BLaER1 (cell line): Measurements from ENCODE around the gene LCK.

ENCODE experiments used
- H3K27ac ChIP-seq: shearing (Covaris generic); formaldehyde crosslinking; 2 replicates; pipeline ENCODE4 v1.8.1; 2022
- H3K27me3 ChIP-seq: shearing (Covaris generic); formaldehyde crosslinking; 2 replicates; pipeline ENCODE4 v1.8.1; 2022
- H3K36me3 ChIP-seq: shearing (Covaris generic); formaldehyde crosslinking; 2 replicates; pipeline ENCODE4 v1.8.1; 2022
- H3K4me1 ChIP-seq: shearing (Covaris generic); formaldehyde crosslinking; 2 replicates; pipeline ENCODE4 v1.8.1; 2022
- H3K4me2 ChIP-seq: shearing (Covaris generic); formaldehyde crosslinking; 2 replicates; pipeline ENCODE4 v1.8.1; 2022
- H3K4me3 ChIP-seq: shearing (Covaris generic); formaldehyde crosslinking; 2 replicates; pipeline ENCODE4 v1.8.1; 2022
- H3K9ac ChIP-seq: shearing (Covaris generic); formaldehyde crosslinking; 2 replicates; pipeline ENCODE4 v1.8.1; 2022
- H3K9me3 ChIP-seq: shearing (Covaris generic); formaldehyde crosslinking; 2 replicates; pipeline ENCODE4 v1.8.1; 2022
- H4K20me1 ChIP-seq: shearing (Covaris generic); formaldehyde crosslinking; 2 replicates; pipeline ENCODE4 v1.8.1; 2022
- Cebpa-rat ChIP-seq: shearing (Covaris generic); IDR thresholded peaks from 2 replicates; pipeline ENCODE4 v1.8.1; 2022

Gene LCK

GRCh38 chr1:32333251-32333963 is 82.3 kb downstream of the LCK start:
- H3K4me2 ChIP-seq: peak overlapping the region; percentile 92
- H3K36me3 ChIP-seq: peaks cover 63% of the 10 kb centered on the region
- H3K27me3 ChIP-seq: no peaks in the 10 kb centered on the region
- H3K9ac ChIP-seq: peak overlapping the region; percentile 99; the same call in 1 of the 2 replicates
- TF ChIP-seq Cebpa-rat: no peak
- no peaks in the 10 kb centered on the region for H3K9me3 ChIP-seq
- H3K27ac ChIP-seq: peak overlapping the region; percentile 97; the same call in 1 of the 2 replicates
- peak overlapping the region; percentile 97 for H3K4me3 ChIP-seq
- H4K20me1 ChIP-seq: peaks cover 86% of the 10 kb centered on the region
- H3K4me1 ChIP-seq: peaks cover 65% of the 10 kb centered on the region

- Histone ChIP-seq H4K20me1 (peaks cover 76% of the 10 kb centered on the region), H3K4me1 (peaks cover 75% of the 10 kb centered on the region), H3K4me2 (peak overlapping the region; percentile 92), H3K4me3 (peak overlapping the region; percentile 97), H3K27me3 (no peaks in the 10 kb centered on the region), H3K27ac (peak overlapping the region; percentile 97), H3K9ac (peak overlapping the region; percentile 99), H3K36me3 (peaks cover 54% of the 10 kb centered on the region), H3K9me3 (no peaks in the 10 kb centered on the region)
- no peak for TF ChIP-seq Cebpa-rat
These were observed 83.3 kb downstream of the LCK start for GRCh38 chr1:32334274-32334861.

GRCh38 chr1:32334864-32335534 is 83.9 kb downstream of the LCK start:
- no peaks in the 10 kb centered on the region for H3K27me3 ChIP-seq
- peak overlapping the region; percentile 97 for H3K4me3 ChIP-seq
- peak overlapping the region; percentile 99 for H3K9ac ChIP-seq
- TF ChIP-seq Cebpa-rat: no peak
- H3K27ac ChIP-seq: peak overlapping the region; percentile 97
- H3K4me1 ChIP-seq: peaks cover 81% of the 10 kb centered on the region
- peak overlapping the region; percentile 92 for H3K4me2 ChIP-seq
- peaks cover 47% of the 10 kb centered on the region for H3K36me3 ChIP-seq
- H3K9me3 ChIP-seq: no peaks in the 10 kb centered on the region
- peaks cover 70% of the 10 kb centered on the region for H4K20me1 ChIP-seq

GRCh38 chr1:32335535-32335789 is 84.4 kb downstream of the LCK start:
- Histone ChIP-seq H4K20me1 (peaks cover 65% of the 10 kb centered on the region), H3K27ac (peak overlapping the region; percentile 97), H3K27me3 (no peaks in the 10 kb centered on the region), H3K4me2 (peak overlapping the region; percentile 92), H3K4me3 (peak overlapping the region; percentile 97), H3K9me3 (no peaks in the 10 kb centered on the region), H3K36me3 (peaks cover 43% of the 10 kb centered on the region), H3K9ac (peak overlapping the region; percentile 99), H3K4me1 (peaks cover 80% of the 10 kb centered on the region)
- TF ChIP-seq Cebpa-rat: no peak
